Liver (tissue), 3 donors: Measurements from ENCODE around the gene PIGK.

Source experiments
- GABPA ChIP-seq, 2 donors: IDR thresholded peaks in 1 of 2; conservative IDR thresholded peaks in 1 of 2; 2 replicates each; pipeline ENCODE4 v1.6.1; 2016; ENCODE audit warnings: antibody characterized with exemption in 2 of 2, mild to moderate bottlenecking in 1 of 2, moderate library complexity in 1 of 2
- TF ChIP-seq, protein P1 (sequence below): fragments of 150-350 bp; IDR thresholded peaks from 2 replicates; pipeline ENCODE4 v1.5.1; 2017; ENCODE audit warnings: improper control_type of control experiment, low read depth, low read length; ENCODE audit not compliant: missing input control
- donor health status: healthy.
- donor health status: healthy.

DNA sequence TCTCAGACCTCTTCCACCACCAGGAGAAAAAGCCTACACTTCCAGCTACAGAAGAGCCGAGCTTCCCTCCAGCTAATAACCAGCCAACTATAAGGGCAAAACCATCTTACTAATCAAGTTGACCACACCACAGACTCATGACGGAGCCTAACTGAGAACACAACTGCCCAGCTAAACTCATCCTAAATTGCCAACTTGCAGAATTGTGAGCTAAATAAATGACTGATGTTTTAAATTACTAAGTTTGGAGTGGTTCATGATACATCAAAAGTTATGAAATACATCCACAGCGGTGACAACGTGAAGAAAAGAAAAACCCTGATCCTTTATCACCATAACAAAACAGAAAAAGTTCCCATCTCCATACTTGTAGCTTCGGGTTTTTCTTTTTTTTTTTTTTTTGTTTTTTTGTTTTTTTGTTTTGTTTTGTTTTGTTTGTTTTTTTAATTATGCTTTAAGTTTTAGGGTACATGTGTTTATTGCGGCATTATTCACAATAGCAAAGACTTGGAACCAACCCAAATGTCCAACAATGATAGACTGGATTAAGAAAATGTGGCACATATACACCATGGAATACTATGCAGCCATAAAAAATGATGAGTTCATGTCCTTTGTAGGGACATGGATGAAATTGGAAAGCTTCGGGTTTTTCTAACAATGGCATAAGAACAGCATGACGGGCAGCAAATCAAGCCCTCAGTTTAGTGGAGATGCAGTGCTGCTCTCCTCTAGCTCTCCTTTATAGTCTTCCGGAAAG, 122.6 kb downstream of the PIGK start:
- TF ChIP-seq, protein P1, sequence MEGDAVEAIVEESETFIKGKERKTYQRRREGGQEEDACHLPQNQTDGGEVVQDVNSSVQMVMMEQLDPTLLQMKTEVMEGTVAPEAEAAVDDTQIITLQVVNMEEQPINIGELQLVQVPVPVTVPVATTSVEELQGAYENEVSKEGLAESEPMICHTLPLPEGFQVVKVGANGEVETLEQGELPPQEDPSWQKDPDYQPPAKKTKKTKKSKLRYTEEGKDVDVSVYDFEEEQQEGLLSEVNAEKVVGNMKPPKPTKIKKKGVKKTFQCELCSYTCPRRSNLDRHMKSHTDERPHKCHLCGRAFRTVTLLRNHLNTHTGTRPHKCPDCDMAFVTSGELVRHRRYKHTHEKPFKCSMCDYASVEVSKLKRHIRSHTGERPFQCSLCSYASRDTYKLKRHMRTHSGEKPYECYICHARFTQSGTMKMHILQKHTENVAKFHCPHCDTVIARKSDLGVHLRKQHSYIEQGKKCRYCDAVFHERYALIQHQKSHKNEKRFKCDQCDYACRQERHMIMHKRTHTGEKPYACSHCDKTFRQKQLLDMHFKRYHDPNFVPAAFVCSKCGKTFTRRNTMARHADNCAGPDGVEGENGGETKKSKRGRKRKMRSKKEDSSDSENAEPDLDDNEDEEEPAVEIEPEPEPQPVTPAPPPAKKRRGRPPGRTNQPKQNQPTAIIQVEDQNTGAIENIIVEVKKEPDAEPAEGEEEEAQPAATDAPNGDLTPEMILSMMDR, result no peak
- TF ChIP-seq GABPA (IDR thresholded peaks at IDR 0.05 in 1 of 2, conservative IDR thresholded peaks at IDR 0.05 in 1 of 2), result no peak
